K562 (cell line): ENCODE measurements around the gene FHIT. TPM values are rescaled to one million over a fixed set of nuclear protein-coding genes. Genes with fewer than 3 reads are reported as not detected.

Experiments
- ATAC-seq: fragments of 200-7000 bp; cut with Tn5 transposase; 3 replicates; pipeline ENCODE4 v1.9.1; 2020; ENCODE audit warnings: moderate library complexity
- BruUV-seq: library from RNA; stranded (reverse); fragments of 400-500 nt; replicated peaks from 2 replicates; lab custom pipeline; 2021; lab: Mats Ljungman, UMichigan
- CTCF ChIA-PET: fragments of 300-600 bp; formaldehyde crosslinking; extraction: SDS; loops from one replicate; lab custom pipeline; 2021; ENCODE audit warnings: low intra/inter-chr PET ratio; lab: Yijun Ruan, JAX
- POLR2A ChIA-PET: fragments of 300-600, 350-650 bp; sonication (Branson Sonifier 250); formaldehyde crosslinking; extraction: SDS; loops from one replicate; lab custom pipeline; 2021; ENCODE audit warnings: antibody characterized with exemption, inconsistent platforms; lab: Yijun Ruan, JAX
- DNase-seq, 4 experiments: peaks; one replicate each; pipeline versions ENCODE4 v3.0.0 to v3.0.0-alpha.2; 2011 to 2018; ENCODE audit warnings: low spot score in 3 of 4, mixed read lengths in 3 of 4; ENCODE audit errors: extremely low read depth in 1 of 4
- FAIRE-seq: peaks from 2 replicates; lab custom pipeline; 2011; peaks lifted over from hg19 to GRCh38; lab: Jason Lieb, UNC
- H2AFZ ChIP-seq: 2 replicates; pipeline ENCODE4 v1.6.0; 2011; ENCODE audit warnings: low read depth, low read length, control low read depth, inconsistent platforms
- H3K27ac ChIP-seq: fragments of 200-600 bp; 3 replicates; pipeline ENCODE4 v1.8.0; 2011; ENCODE audit warnings: low read depth, mild to moderate bottlenecking, control low read depth, inconsistent platforms, low read length, moderate library complexity, mixed read lengths; ENCODE audit errors: extremely low read depth
- H3K27me3 ChIP-seq, 2 experiments: fragments of 300-600 bp in 1 of 2; 2 replicates in 1 of 2; 3 replicates in 1 of 2; pipeline versions ENCODE4 v1.6.0 to v1.8.0; 2011; ENCODE audit warnings: inconsistent platforms in 2 of 2, low read length in 2 of 2, mild to moderate bottlenecking in 1 of 2, mixed read lengths in 1 of 2, moderate library complexity in 1 of 2; ENCODE audit not compliant: control insufficient read depth in 2 of 2, insufficient read depth in 2 of 2
- H3K36me3 ChIP-seq: fragments of 300-600 bp; 3 replicates; pipeline ENCODE4 v1.8.0; 2011; ENCODE audit warnings: mild to moderate bottlenecking, low read length, inconsistent platforms; ENCODE audit not compliant: control insufficient read depth, insufficient read depth
- H3K4me1 ChIP-seq, 2 experiments: fragments of 200-600 bp in 1 of 2; replicated peaks in 1 of 2; 2 replicates in 1 of 2; 3 replicates in 1 of 2; pipeline versions ENCODE4 v1.5.1 to v1.8.0; 2011; ENCODE audit warnings: inconsistent platforms in 2 of 2, low read length in 2 of 2, mild to moderate bottlenecking in 1 of 2, mixed read lengths in 1 of 2, moderate library complexity in 1 of 2; ENCODE audit not compliant: control insufficient read depth in 2 of 2, insufficient read depth in 2 of 2
- H3K4me2 ChIP-seq: 2 replicates; pipeline ENCODE4 v1.6.1; 2011; ENCODE audit warnings: low read length, control low read depth, inconsistent platforms, mixed read lengths; ENCODE audit not compliant: insufficient read depth
- H3K4me3 ChIP-seq: fragments of 200-600 bp; sonication (generic), shearing (Covaris generic); 2 replicates; pipeline ENCODE4 v1.5.1; 2016; ENCODE audit warnings: control low read depth, inconsistent platforms
- H3K79me2 ChIP-seq: fragments of 200-600 bp; 3 replicates; pipeline ENCODE4 v1.8.0; 2011; ENCODE audit warnings: low read length, inconsistent platforms; ENCODE audit not compliant: control insufficient read depth, insufficient read depth
- H3K9ac ChIP-seq, 2 experiments: 2 replicates each; pipeline versions ENCODE4 v1.6.0 to v1.6.1; 2011; ENCODE audit warnings: low read depth in 2 of 2, low read length in 2 of 2, control low read depth in 1 of 2, inconsistent platforms in 1 of 2, mild to moderate bottlenecking in 1 of 2, mixed read lengths in 1 of 2; ENCODE audit not compliant: insufficient read depth in 1 of 2
- H3K9me1 ChIP-seq: one replicate; pipeline ENCODE4 v1.6.0; 2011; ENCODE audit warnings: inconsistent platforms, mild to moderate bottlenecking, low read length, moderate library complexity; ENCODE audit not compliant: control insufficient read depth, insufficient read depth
- H3K9me3 ChIP-seq: replicated peaks from 2 replicates; pipeline ENCODE4 v1.5.1; 2011; ENCODE audit warnings: low read depth, low read length, inconsistent platforms; ENCODE audit not compliant: control insufficient read depth, insufficient read depth
- H4K20me1 ChIP-seq: replicated peaks from 2 replicates; pipeline ENCODE4 v1.6.1; 2011; ENCODE audit warnings: low read length, inconsistent platforms, mixed read lengths; ENCODE audit not compliant: control insufficient read depth, insufficient read depth
- ARHGAP35 ChIP-seq: fragments of 450-650 bp; IDR thresholded peaks from 2 replicates; pipeline ENCODE4 v1.6.1; 2018; ENCODE audit not compliant: partially characterized antibody
- CBX5 ChIP-seq: IDR thresholded peaks from 2 replicates; pipeline ENCODE4 v1.6.1; 2014; ENCODE audit warnings: low read depth, borderline replicate concordance
- CCAR2 ChIP-seq: fragments of 200-400 bp; formaldehyde crosslinking; IDR thresholded peaks from 2 replicates; pipeline ENCODE4 v1.6.1; 2017; ENCODE audit warnings: mild to moderate bottlenecking, low read depth, low read length
- DPF2 ChIP-seq: fragments of 450-650 bp; IDR thresholded peaks from 2 replicates; pipeline ENCODE4 v1.6.1; 2016
- ETV1 ChIP-seq: fragments of 450-650 bp; conservative IDR thresholded peaks from 2 replicates; pipeline ENCODE4 v1.6.1; 2016; ENCODE audit warnings: missing genetic modification characterization, control low read depth, low read depth, missing compliant biosample characterization
- FUS ChIP-seq: fragments of 200-400 bp; formaldehyde crosslinking; optimal IDR thresholded peaks from 2 replicates; pipeline ENCODE3; 2017; ENCODE audit warnings: low read depth, low read length
- JUN ChIP-seq, 2 experiments: sonication (generic) in 1 of 2; formaldehyde crosslinking in 1 of 2; IDR thresholded peaks; 2 replicates each; pipeline versions ENCODE4 v1.6.1 to v1.8.0; 2012 to 2022; ENCODE audit warnings: borderline replicate concordance in 2 of 2, mild to moderate bottlenecking in 2 of 2, improper control_type of control experiment in 1 of 2, low read depth in 1 of 2, low read length in 1 of 2, missing genetic modification reagents in 1 of 2
- KAT7 ChIP-seq: sonication (generic); formaldehyde crosslinking; IDR thresholded peaks from 2 replicates; pipeline ENCODE4 v1.8.0; 2022; ENCODE audit warnings: missing genetic modification reagents, mild to moderate bottlenecking, borderline replicate concordance
- RBBP5 ChIP-seq: fragments of 200-600 bp; sonication (generic); IDR thresholded peaks from 2 replicates; pipeline ENCODE4 v1.6.1; 2012; ENCODE audit warnings: borderline replicate concordance, mild to moderate bottlenecking, low read length, control low read depth, inconsistent platforms; ENCODE audit not compliant: insufficient read depth, poor library complexity, severe bottlenecking
- RBM39 ChIP-seq: fragments of 200-400 bp; formaldehyde crosslinking; optimal IDR thresholded peaks from 2 replicates; pipeline ENCODE3; 2018; ENCODE audit warnings: low read depth, low read length
- RNF2 ChIP-seq: sonication (generic); IDR thresholded peaks from 2 replicates; pipeline ENCODE4 v1.6.1; 2016
- SIX5 ChIP-seq, 2 experiments: IDR thresholded peaks; 2 replicates each; pipeline ENCODE4 v1.6.1; 2011; ENCODE audit warnings: low read length in 2 of 2, borderline replicate concordance in 1 of 2, low read depth in 1 of 2, mild to moderate bottlenecking in 1 of 2, moderate library complexity in 1 of 2; ENCODE audit not compliant: insufficient read depth in 1 of 2
- SMAD4 ChIP-seq: fragments of 250-450 bp; sonication (Bioruptor Pico); conservative IDR thresholded peaks from 2 replicates; pipeline ENCODE4 v1.8.0; 2021; ENCODE audit warnings: inconsistent platforms, mild to moderate bottlenecking, moderate library complexity
- SP2 ChIP-seq: IDR thresholded peaks from 2 replicates; pipeline ENCODE4 v1.6.1; 2011; ENCODE audit warnings: mild to moderate bottlenecking, low read depth, low read length, moderate library complexity; ENCODE audit not compliant: poor library complexity, severe bottlenecking; ENCODE audit errors: extremely low read depth
- TAF15 ChIP-seq: fragments of 200-400 bp; formaldehyde crosslinking; IDR thresholded peaks from 2 replicates; pipeline ENCODE4 v1.6.1; 2017; ENCODE audit warnings: mild to moderate bottlenecking, low read depth, low read length, moderate library complexity
- ZC3H11A ChIP-seq: IDR thresholded peaks from 2 replicates; pipeline ENCODE4 v1.6.1; 2012; ENCODE audit warnings: low read depth, low read length, improper control_type of control experiment
- ZEB2 ChIP-seq: fragments of 450-650 bp; IDR thresholded peaks from 2 replicates; pipeline ENCODE4 v1.6.1; 2016
- ZNF133 ChIP-seq: fragments of 250-450 bp; sonication (Bioruptor Pico); IDR thresholded peaks from 2 replicates; pipeline ENCODE4 v1.4.0; 2020; ENCODE audit warnings: mild to moderate bottlenecking
- ZNF384 ChIP-seq: IDR thresholded peaks from 2 replicates; pipeline ENCODE4 v1.6.1; 2012; ENCODE audit warnings: low read depth, low read length, improper control_type of control experiment
- WGBS: fragments of 100-300 bp; shearing (Covaris generic); methylation state at CpG from one replicate; pipeline ENCODE4 v1.1.6; 2016; ENCODE audit warnings: low coverage, mixed read lengths; ENCODE audit not compliant: insufficient coverage; ENCODE audit errors: missing lambda C conversion rate; 5-methylcytosine and 5-hydroxymethylcytosine counted together
- in situ Hi-C: fragments of 300-500 bp; cut with MboI; formaldehyde crosslinking; loops from 4 replicates; pipeline ENCODE4 v1.15.0; 2018; ENCODE audit warnings: inconsistent platforms, mixed read lengths
- intact Hi-C: fragments of 100-400 bp; cut with micrococcal nuclease; formaldehyde crosslinking; loops from 2 replicates; pipeline ENCODE4 v1.14.2; 2022
- polyA plus RNA-seq, 8 experiments: library from polyadenylated mRNA; depleted of rRNA in 4 of 8; stranded (reverse) in 5 of 8; unstranded in 3 of 8; fragments of >200 nt; fragmentation: Nextera tagmentation in 2 of 8; fragmentation: Illumina TruSeq in 1 of 8; extraction: Ambion mirVana in 2 of 8; extraction: Trizol in 1 of 8; gene quantifications; 2 replicates each; pipeline versions ENCODE4 v1.2.1 to v1.2.3, GENCODE V29; 2011 to 2014; ENCODE audit warnings: inconsistent platforms in 1 of 8, missing spikeins in 1 of 8
- total RNA-seq, 7 experiments: library from RNA; depleted of rRNA in 6 of 7; stranded (reverse); fragments of >200 nt in 6 of 7; fragmentation: Illumina TruSeq in 2 of 7; extraction: Trizol in 2 of 7; gene quantifications; 2 replicates each; pipeline versions ENCODE4 v1.2.1 to v1.2.3, GENCODE V29; 2011 to 2021; ENCODE audit warnings: low replicate concordance in 1 of 7
- TF ChIP-seq, protein P1 (sequence below): fragments of 250-450 bp; sonication (Bioruptor Pico); IDR thresholded peaks from 2 replicates; pipeline ENCODE4 v1.4.0; 2020; ENCODE audit warnings: mild to moderate bottlenecking
- TF ChIP-seq, protein P2 (sequence below): fragments of 450-650 bp; conservative IDR thresholded peaks from 2 replicates; pipeline ENCODE4 v1.6.1; 2016; ENCODE audit warnings: missing genetic modification characterization, low read depth, mild to moderate bottlenecking, control low read depth, missing compliant biosample characterization

Gene FHIT
- total and polyA plus RNA-seq, 9 of the 15 experiments (the other 6 are each of a cell fraction or from before 2014, with no cell fraction given) = 1.7 to 9.1 (median 4.3) TPM

DNA sequence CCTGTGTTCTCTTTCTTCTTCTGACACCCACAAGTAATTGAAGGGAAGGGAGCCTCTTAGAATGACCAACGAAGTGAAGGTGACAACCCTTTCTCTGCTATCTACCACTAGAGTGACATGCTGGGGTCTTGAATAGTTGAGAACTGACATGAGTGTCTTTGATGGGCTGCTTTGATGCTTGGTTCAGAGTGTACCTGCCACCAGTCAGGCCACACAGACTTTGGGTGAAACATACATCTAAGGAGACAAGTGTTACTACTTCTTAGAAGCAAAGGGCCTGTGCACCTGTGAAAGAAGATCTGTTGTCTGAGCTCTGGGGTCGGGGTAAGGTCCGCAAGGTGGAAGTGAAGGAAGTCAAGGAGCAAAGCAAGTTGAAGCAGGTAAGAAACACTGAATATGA, 1160.7 kb downstream of the FHIT start (continued):
- TF ChIP-seq, protein P1, sequence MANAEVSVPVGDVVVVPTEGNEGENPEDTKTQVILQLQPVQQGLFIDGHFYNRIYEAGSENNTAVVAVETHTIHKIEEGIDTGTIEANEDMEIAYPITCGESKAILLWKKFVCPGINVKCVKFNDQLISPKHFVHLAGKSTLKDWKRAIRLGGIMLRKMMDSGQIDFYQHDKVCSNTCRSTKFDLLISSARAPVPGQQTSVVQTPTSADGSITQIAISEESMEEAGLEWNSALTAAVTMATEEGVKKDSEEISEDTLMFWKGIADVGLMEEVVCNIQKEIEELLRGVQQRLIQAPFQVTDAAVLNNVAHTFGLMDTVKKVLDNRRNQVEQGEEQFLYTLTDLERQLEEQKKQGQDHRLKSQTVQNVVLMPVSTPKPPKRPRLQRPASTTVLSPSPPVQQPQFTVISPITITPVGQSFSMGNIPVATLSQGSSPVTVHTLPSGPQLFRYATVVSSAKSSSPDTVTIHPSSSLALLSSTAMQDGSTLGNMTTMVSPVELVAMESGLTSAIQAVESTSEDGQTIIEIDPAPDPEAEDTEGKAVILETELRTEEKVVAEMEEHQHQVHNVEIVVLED = no peak
- no peak for TF ChIP-seq RNF2
- no peak for TF ChIP-seq TAF15
- no peak for TF ChIP-seq CCAR2
- TF ChIP-seq DPF2 = no peak
- TF ChIP-seq ETV1 (tag) = no peak
- no peak for TF ChIP-seq FUS

DNA sequence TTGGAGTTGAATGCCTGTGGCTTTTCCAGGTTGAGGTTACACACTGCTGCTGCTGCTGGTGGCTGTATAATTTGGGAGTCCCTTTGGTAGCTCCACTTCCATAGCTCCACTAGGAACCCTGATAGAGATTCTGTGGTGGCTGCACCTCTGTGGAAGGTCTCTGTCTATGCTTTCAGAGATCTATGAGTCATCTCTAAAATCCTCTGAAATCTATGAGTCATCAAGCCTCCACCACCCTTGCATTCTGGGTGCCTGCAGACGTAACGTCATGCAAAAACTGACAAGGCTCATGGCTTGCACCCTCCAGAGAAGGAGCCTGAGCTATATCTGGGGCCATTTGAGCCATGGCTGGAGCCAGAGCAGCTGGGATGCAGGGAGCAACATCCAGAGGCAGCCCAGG, 1164.4 kb downstream of the FHIT start:
- Histone ChIP-seq H3K27ac (no peak overlapping the region; the same call in 2 of the 3 replicates), H3K4me3 (no peak overlapping the region), H3K4me1 (no peaks in the 10 kb centered on the region; a peak in 2 of 5 replicates), H2AFZ (no peak overlapping the region), H3K9me3 (no peaks in the 10 kb centered on the region), H3K9ac (no peak overlapping the region), H3K27me3 (no peaks in the 10 kb centered on the region), H3K9me1 (no peaks in the 10 kb centered on the region), H3K36me3 (no peaks in the 10 kb centered on the region), H3K4me2 (no peak overlapping the region), H3K79me2 (no peaks in the 10 kb centered on the region), H4K20me1 (no peaks in the 10 kb centered on the region)
- FAIRE-seq = no peak
- ChIA-PET POLR2A (no interaction called here), CTCF (no interaction called here)
- peak; percentile 85 for ATAC-seq
- DNase-seq = peak; percentile 18 to 48 (median 28)
- WGBS = 0% methylated on average over 2 of the region's 2 CpGs
- in situ Hi-C loops = no loop called here
- intact Hi-C loops = no loop called here
- no TSS peak for BruUV-seq
- TF ChIP-seq ARHGAP35 (no peak), CBX5 (no peak), JUN (IDR thresholded peaks at IDR 0.05; ENCODE audit: borderline replicate concordance, low read depth, low read length) (peak; percentile 89), JUN (CRISPR knock-in tag; IDR thresholded peaks at IDR 0.05; ENCODE audit: borderline replicate concordance) (no peak), ZEB2 (no peak), ZC3H11A (no peak), RBM39 (no peak), KAT7 (CRISPR knock-in tag) (no peak), RBBP5 (no peak), SIX5 (IDR thresholded peaks at IDR 0.05; ENCODE audit: borderline replicate concordance in 1 of 2, insufficient read depth in 1 of 2, low read depth in 1 of 2, low read length in 2 of 2) (no peak), DPF2 (peak; percentile 43; the same call in 1 of the 2 replicates), SMAD4 (CRISPR knock-in tag) (0 out of 2 replicates have a peak, but pooled peaks have one; percentile 32), SP2 (no peak), ZNF384 (no peak), ZNF133 (CRISPR knock-in tag) (no peak)
- TF ChIP-seq, protein P2, sequence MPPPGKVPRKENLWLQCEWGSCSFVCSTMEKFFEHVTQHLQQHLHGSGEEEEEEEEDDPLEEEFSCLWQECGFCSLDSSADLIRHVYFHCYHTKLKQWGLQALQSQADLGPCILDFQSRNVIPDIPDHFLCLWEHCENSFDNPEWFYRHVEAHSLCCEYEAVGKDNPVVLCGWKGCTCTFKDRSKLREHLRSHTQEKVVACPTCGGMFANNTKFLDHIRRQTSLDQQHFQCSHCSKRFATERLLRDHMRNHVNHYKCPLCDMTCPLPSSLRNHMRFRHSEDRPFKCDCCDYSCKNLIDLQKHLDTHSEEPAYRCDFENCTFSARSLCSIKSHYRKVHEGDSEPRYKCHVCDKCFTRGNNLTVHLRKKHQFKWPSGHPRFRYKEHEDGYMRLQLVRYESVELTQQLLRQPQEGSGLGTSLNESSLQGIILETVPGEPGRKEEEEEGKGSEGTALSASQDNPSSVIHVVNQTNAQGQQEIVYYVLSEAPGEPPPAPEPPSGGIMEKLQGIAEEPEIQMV (tag) = no peak
